NCI-H82 treated with DMSO at 0.1 percent for 48 hours (cell line): ENCODE measurements around the gene RASEF.

Source experiments
- DNase-seq: peaks from one replicate; lab custom pipeline; 2025; ENCODE audit not compliant: unreplicated experiment; lab: John Stamatoyannopoulos, UW

Gene RASEF

GRCh38 chr9:83013867-83014605, 48.9 kb downstream of the RASEF start:
- no peak for DNase-seq

- DNase-seq = no peak
Measured at GRCh38 chr9:83012922-83013838, 49.8 kb downstream of the RASEF start.

GRCh38 chr9:83012168-83012921, 50.6 kb downstream of the RASEF start:
- DNase-seq = no peak

- no peak for DNase-seq
Measured at GRCh38 chr9:83011611-83012010, 51.3 kb downstream of the RASEF start.

GRCh38 chr9:83007521-83008300, 55.2 kb downstream of the RASEF start:
- DNase-seq = no peak

GRCh38 chr9:83006378-83006777, 56.6 kb downstream of the RASEF start:
- DNase-seq = no peak

GRCh38 chr9:83005963-83006362, 57.0 kb downstream of the RASEF start:
- no peak for DNase-seq

- DNase-seq = no peak
Measured at GRCh38 chr9:83005361-83005760, 57.6 kb downstream of the RASEF start.

- DNase-seq = no peak
Measured at GRCh38 chr9:83002329-83002728, 60.6 kb downstream of the RASEF start.

GRCh38 chr9:83000765-83001164, 62.2 kb downstream of the RASEF start:
- no peak for DNase-seq

GRCh38 chr9:82998409-82998808, 64.5 kb downstream of the RASEF start:
- no peak for DNase-seq

- DNase-seq = no peak
Measured at GRCh38 chr9:82997476-82998140, 65.3 kb downstream of the RASEF start.

- no peak for DNase-seq
Measured at GRCh38 chr9:82996941-82997340, 66.0 kb downstream of the RASEF start.

GRCh38 chr9:82993856-82994605, 68.9 kb downstream of the RASEF start:
- DNase-seq = no peak

- peak; percentile 25 for DNase-seq
Measured at GRCh38 chr9:82991671-82992070, 71.3 kb downstream of the RASEF start.

GRCh38 chr9:82989929-82990328, 73.0 kb downstream of the RASEF start:
- DNase-seq = no peak

GRCh38 chr9:82988488-82988887, 74.5 kb downstream of the RASEF start:
- DNase-seq = no peak

- DNase-seq = no peak
Measured at GRCh38 chr9:82987370-82988189, 75.4 kb downstream of the RASEF start.

- no peak for DNase-seq
Measured at GRCh38 chr9:82981552-82981951, 81.4 kb downstream of the RASEF start.
